Osteoblast (primary cell): ENCODE results near the gene GLI3. TPM values are rescaled to one million over a fixed set of nuclear protein-coding genes. Genes with fewer than 3 reads are reported as not detected.

Experiments
- DNase-seq: peaks from one replicate; pipeline ENCODE4 v3.0.0; 2011; ENCODE audit warnings: low spot score, mixed read lengths; ENCODE audit not compliant: insufficient read length; ENCODE audit errors: missing footprints
- H2AFZ ChIP-seq: 2 replicates; pipeline ENCODE4 v1.6.0; 2011; ENCODE audit warnings: mild to moderate bottlenecking, low read length
- H3K27ac ChIP-seq: 2 replicates; pipeline ENCODE4 v1.5.1; 2011; ENCODE audit warnings: mild to moderate bottlenecking, low read depth, low read length, moderate library complexity
- H3K27me3 ChIP-seq: 2 replicates; pipeline ENCODE4 v1.6.0; 2012; ENCODE audit warnings: mild to moderate bottlenecking, control low read depth, inconsistent platforms, low read length, moderate library complexity; ENCODE audit not compliant: insufficient read depth
- H3K36me3 ChIP-seq: 2 replicates; pipeline ENCODE4 v1.5.1; 2011; ENCODE audit warnings: mild to moderate bottlenecking, low read length, control low read depth, moderate library complexity; ENCODE audit not compliant: insufficient read depth
- H3K4me1 ChIP-seq: 2 replicates; pipeline ENCODE4 v1.5.1; 2011; ENCODE audit warnings: mild to moderate bottlenecking, low read length, control low read depth, moderate library complexity; ENCODE audit not compliant: insufficient read depth
- H3K4me2 ChIP-seq: 2 replicates; pipeline ENCODE4 v1.6.0; 2011; ENCODE audit warnings: mild to moderate bottlenecking, low read length; ENCODE audit not compliant: insufficient read depth
- H3K4me3 ChIP-seq: fragments of 200-600 bp; sonication (generic); 3 replicates; pipeline ENCODE4 v1.5.1; 2012; ENCODE audit warnings: mild to moderate bottlenecking, low read length, inconsistent platforms; ENCODE audit not compliant: insufficient read depth
- H3K79me2 ChIP-seq: 2 replicates; pipeline ENCODE4 v1.6.0; 2012; ENCODE audit warnings: mild to moderate bottlenecking, low read length, control low read depth, inconsistent platforms; ENCODE audit not compliant: insufficient read depth
- H3K9me3 ChIP-seq: 2 replicates; pipeline ENCODE4 v1.5.1; 2011; ENCODE audit warnings: low read depth, low read length, control low read depth
- H4K20me1 ChIP-seq: 2 replicates; pipeline ENCODE4 v1.6.0; 2012; ENCODE audit warnings: mild to moderate bottlenecking, low read length, control low read depth; ENCODE audit not compliant: insufficient read depth
- CTCF ChIP-seq: IDR thresholded peaks from 2 replicates; pipeline ENCODE4 v1.5.1; 2011; ENCODE audit warnings: mild to moderate bottlenecking, low read depth, low read length, moderate library complexity; ENCODE audit errors: extremely low read depth
- total RNA-seq: library from RNA; depleted of rRNA; stranded (reverse); fragments of >200 nt; gene quantifications from 2 replicates; pipeline ENCODE4 v1.2.3, GENCODE V29; 2012

Gene GLI3
- total RNA-seq, 1 donor: 11.9 TPM

GRCh38 chr7:41970941-41971340 lies 266.1 kb downstream of the GLI3 start:
- no peak for DNase-seq
- no peaks in the 10 kb centered on the region for H3K27me3 ChIP-seq
- no peak for TF ChIP-seq CTCF
- no peak overlapping the region for H3K27ac ChIP-seq
- H3K4me3 ChIP-seq: no peak overlapping the region
- H3K4me1 ChIP-seq: peaks cover 24% of the 10 kb centered on the region
- H4K20me1 ChIP-seq: no peaks in the 10 kb centered on the region
- peaks cover 3% of the 10 kb centered on the region for H3K36me3 ChIP-seq
- H3K4me2 ChIP-seq: peak overlapping the region; percentile 20
- H3K9me3 ChIP-seq: no peaks in the 10 kb centered on the region
- no peak overlapping the region for H2AFZ ChIP-seq
- no peaks in the 10 kb centered on the region for H3K79me2 ChIP-seq

- H2AFZ ChIP-seq: no peak overlapping the region
- H3K4me2 ChIP-seq: no peak overlapping the region
- H3K27me3 ChIP-seq: no peaks in the 10 kb centered on the region
- H3K79me2 ChIP-seq: no peaks in the 10 kb centered on the region
- H3K4me1 ChIP-seq: peaks cover 19% of the 10 kb centered on the region
- H3K4me3 ChIP-seq: no peak overlapping the region
- no peak for TF ChIP-seq CTCF
- no peaks in the 10 kb centered on the region for H3K9me3 ChIP-seq
- no peak overlapping the region for H3K27ac ChIP-seq
- no peak for DNase-seq
- peaks cover 8% of the 10 kb centered on the region for H3K36me3 ChIP-seq
- H4K20me1 ChIP-seq: no peaks in the 10 kb centered on the region
Measured at GRCh38 chr7:41969561-41970105, 267.4 kb downstream of the GLI3 start.

GRCh38 chr7:41967156-41967555 lies 269.9 kb downstream of the GLI3 start:
- peaks cover 19% of the 10 kb centered on the region for H3K4me1 ChIP-seq
- no peak overlapping the region for H3K27ac ChIP-seq
- no peak for TF ChIP-seq CTCF
- H3K27me3 ChIP-seq: no peaks in the 10 kb centered on the region
- H3K9me3 ChIP-seq: no peaks in the 10 kb centered on the region
- H3K4me2 ChIP-seq: peak overlapping the region; percentile 56
- no peak overlapping the region for H3K4me3 ChIP-seq
- peak; percentile 98 for DNase-seq
- H2AFZ ChIP-seq: no peak overlapping the region
- H3K79me2 ChIP-seq: no peaks in the 10 kb centered on the region
- H3K36me3 ChIP-seq: peaks cover 11% of the 10 kb centered on the region
- H4K20me1 ChIP-seq: no peaks in the 10 kb centered on the region

GRCh38 chr7:41965951-41966505 lies 271.0 kb downstream of the GLI3 start:
- peaks cover 11% of the 10 kb centered on the region for H3K36me3 ChIP-seq
- H4K20me1 ChIP-seq: no peaks in the 10 kb centered on the region
- no peaks in the 10 kb centered on the region for H3K79me2 ChIP-seq
- no peaks in the 10 kb centered on the region for H3K9me3 ChIP-seq
- H2AFZ ChIP-seq: no peak overlapping the region
- H3K4me1 ChIP-seq: peaks cover 15% of the 10 kb centered on the region
- H3K27ac ChIP-seq: no peak overlapping the region
- H3K4me3 ChIP-seq: no peak overlapping the region
- H3K4me2 ChIP-seq: no peak overlapping the region
- no peak for TF ChIP-seq CTCF
- no peaks in the 10 kb centered on the region for H3K27me3 ChIP-seq
- no peak for DNase-seq
